Activated naive CD4-positive, alpha-beta T cell (primary cell): ENCODE data around the gene NOXRED1.

Experiments used
- DNase-seq, 4 experiments: peaks; one replicate each; lab custom pipeline; 2025; lab: John Stamatoyannopoulos, UW

NOXRED1 gene

GRCh38 chr14:77409131-77409533 lies 14.2 kb downstream of the NOXRED1 start:
- DNase-seq: no peak

- DNase-seq: no peak
Observed at GRCh38 chr14:77407158-77407557, 16.2 kb downstream of the NOXRED1 start.

GRCh38 chr14:77406718-77407117 lies 16.6 kb downstream of the NOXRED1 start:
- no peak for DNase-seq

- DNase-seq: no peak
Observed at GRCh38 chr14:77406086-77406485, 17.2 kb downstream of the NOXRED1 start.

GRCh38 chr14:77403768-77404167 lies 19.6 kb downstream of the NOXRED1 start:
- DNase-seq: no peak

GRCh38 chr14:77400216-77400615 lies 23.1 kb downstream of the NOXRED1 start:
- DNase-seq: no peak

GRCh38 chr14:77390188-77390587 lies 33.1 kb downstream of the NOXRED1 start:
- DNase-seq: no peak

GRCh38 chr14:77378701-77379100 lies 44.6 kb downstream of the NOXRED1 start:
- DNase-seq: no peak

GRCh38 chr14:77377502-77377844 lies 45.9 kb downstream of the NOXRED1 start:
- no peak for DNase-seq

GRCh38 chr14:77376771-77377501 lies 46.4 kb downstream of the NOXRED1 start, which contains the start of the genes SAMD15 and TMED8:
Gene SAMD15 (plus strand): TSS chr14:77377379. CDS start chr14:77377419, 40 bp downstream.
Gene TMED8 (minus strand): TSS chr14:77377094. CDS start chr14:77377053, 41 bp downstream.
- peak; percentile 44 to 78 (median 58) for DNase-seq

- DNase-seq: peak in 1 of 4 experiments; percentile 14
Observed at GRCh38 chr14:77375973-77376770, 47.2 kb downstream of the NOXRED1 start.

- DNase-seq: no peak
Observed at GRCh38 chr14:77375164-77375950, 48.0 kb downstream of the NOXRED1 start.

- no peak for DNase-seq
Observed at GRCh38 chr14:77372304-77372841, 51.0 kb downstream of the NOXRED1 start.

- no peak for DNase-seq
Observed at GRCh38 chr14:77369285-77369684, 54.0 kb downstream of the NOXRED1 start.

GRCh38 chr14:77364146-77364545 lies 59.2 kb downstream of the NOXRED1 start:
- DNase-seq: no peak

- no peak for DNase-seq
Observed at GRCh38 chr14:77359626-77360025, 63.7 kb downstream of the NOXRED1 start.

GRCh38 chr14:77356899-77357298 lies 66.4 kb downstream of the NOXRED1 start:
- DNase-seq: no peak

GRCh38 chr14:77355811-77356210 lies 67.5 kb downstream of the NOXRED1 start:
- DNase-seq: no peak

- no peak for DNase-seq
Observed at GRCh38 chr14:77353469-77354141, 69.7 kb downstream of the NOXRED1 start.

- no peak for DNase-seq
Observed at GRCh38 chr14:77347751-77348150, 75.6 kb downstream of the NOXRED1 start.

- DNase-seq: no peak
Observed at GRCh38 chr14:77346495-77346894, 76.8 kb downstream of the NOXRED1 start.
